ENCODE measurements around the gene TIGAR.

DNA sequence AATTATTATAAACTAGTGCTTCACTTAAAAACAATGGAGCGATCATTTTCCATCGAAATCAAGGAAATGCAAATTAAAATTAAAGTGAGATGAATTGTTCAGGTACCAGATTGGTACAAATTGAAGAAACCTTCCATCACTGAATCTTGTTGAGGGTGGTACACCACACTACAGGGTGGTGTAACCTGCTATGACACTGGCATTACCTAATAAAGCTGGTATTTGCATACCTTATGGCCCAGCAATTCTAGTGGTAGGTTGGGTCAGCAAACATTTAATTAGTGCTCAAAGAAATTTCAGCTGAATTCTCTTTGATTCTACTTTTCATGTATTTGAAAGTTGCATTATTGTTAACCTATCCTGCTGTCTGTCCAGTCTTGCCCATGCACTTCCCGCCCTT is 9.2 kb downstream of the TIGAR start:
- TF ChIP-seq, protein P1, sequence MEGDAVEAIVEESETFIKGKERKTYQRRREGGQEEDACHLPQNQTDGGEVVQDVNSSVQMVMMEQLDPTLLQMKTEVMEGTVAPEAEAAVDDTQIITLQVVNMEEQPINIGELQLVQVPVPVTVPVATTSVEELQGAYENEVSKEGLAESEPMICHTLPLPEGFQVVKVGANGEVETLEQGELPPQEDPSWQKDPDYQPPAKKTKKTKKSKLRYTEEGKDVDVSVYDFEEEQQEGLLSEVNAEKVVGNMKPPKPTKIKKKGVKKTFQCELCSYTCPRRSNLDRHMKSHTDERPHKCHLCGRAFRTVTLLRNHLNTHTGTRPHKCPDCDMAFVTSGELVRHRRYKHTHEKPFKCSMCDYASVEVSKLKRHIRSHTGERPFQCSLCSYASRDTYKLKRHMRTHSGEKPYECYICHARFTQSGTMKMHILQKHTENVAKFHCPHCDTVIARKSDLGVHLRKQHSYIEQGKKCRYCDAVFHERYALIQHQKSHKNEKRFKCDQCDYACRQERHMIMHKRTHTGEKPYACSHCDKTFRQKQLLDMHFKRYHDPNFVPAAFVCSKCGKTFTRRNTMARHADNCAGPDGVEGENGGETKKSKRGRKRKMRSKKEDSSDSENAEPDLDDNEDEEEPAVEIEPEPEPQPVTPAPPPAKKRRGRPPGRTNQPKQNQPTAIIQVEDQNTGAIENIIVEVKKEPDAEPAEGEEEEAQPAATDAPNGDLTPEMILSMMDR (IDR thresholded peaks at IDR 0.05; ENCODE audit: low read depth, low read length, missing input control) = no peak
- no peak for TF ChIP-seq YY1 (IDR thresholded peaks at IDR 0.05)
- TF ChIP-seq, protein P2, sequence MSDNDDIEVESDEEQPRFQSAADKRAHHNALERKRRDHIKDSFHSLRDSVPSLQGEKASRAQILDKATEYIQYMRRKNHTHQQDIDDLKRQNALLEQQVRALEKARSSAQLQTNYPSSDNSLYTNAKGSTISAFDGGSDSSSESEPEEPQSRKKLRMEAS (IDR thresholded peaks at IDR 0.05) = no peak
- TF ChIP-seq GABPA (IDR thresholded peaks at IDR 0.05 in 1 of 2, conservative IDR thresholded peaks at IDR 0.05 in 1 of 2) = no peak
- TF ChIP-seq EGR1 (IDR thresholded peaks at IDR 0.05; ENCODE audit: low read depth in 2 of 2) = no peak
- TF ChIP-seq RAD21 (IDR thresholded peaks at IDR 0.05) = no peak
- no peak for TF ChIP-seq TAF1 (conservative IDR thresholded peaks at IDR 0.05)
- TF ChIP-seq HNF4G (IDR thresholded peaks at IDR 0.05) = no peak
